ENCODE results near the gene CNIH3.

- TF ChIP-seq REST (IDR thresholded peaks at IDR 0.05; ENCODE audit: low read depth), result no peak
- no peak for TF ChIP-seq YY1 (IDR thresholded peaks at IDR 0.05; ENCODE audit: low read depth)
- no peak for TF ChIP-seq TCF12 (IDR thresholded peaks at IDR 0.05; ENCODE audit: low read depth)
- no peak for TF ChIP-seq EGR1 (IDR thresholded peaks at IDR 0.05)
- no peak for TF ChIP-seq CEBPB (IDR thresholded peaks at IDR 0.05)
Observed at GRCh38 chr1:224785040-224785328, 168.9 kb downstream of the CNIH3 start.
